MM.1S (cell line): ENCODE data around the gene ATP7A.
"Not testable (repeated sequence)": the region's sequence is repeated elsewhere in the genome, so short reads cannot be mapped to it uniquely, and the experiment has no call there.

Source experiments
- EZH2 ChIP-seq: fragments of 300-600 bp; sonication (generic); optimal IDR thresholded peaks from 2 replicates; pipeline ENCODE3; 2017; ENCODE audit warnings: low read depth, mild to moderate bottlenecking, antibody characterized with exemption, low read length, mixed read lengths
- EZH2phosphoT487 ChIP-seq: fragments of 300-600 bp; sonication (generic); IDR thresholded peaks from 2 replicates; pipeline ENCODE4 v1.6.1; 2018; ENCODE audit warnings: antibody characterized with exemption, low read length
- TF ChIP-seq, protein P1 (sequence below): fragments of 300-600 bp; sonication (generic); IDR thresholded peaks from 2 replicates; pipeline ENCODE4 v1.5.1; 2016; ENCODE audit warnings: antibody characterized with exemption, low read length, mixed read lengths

DNA sequence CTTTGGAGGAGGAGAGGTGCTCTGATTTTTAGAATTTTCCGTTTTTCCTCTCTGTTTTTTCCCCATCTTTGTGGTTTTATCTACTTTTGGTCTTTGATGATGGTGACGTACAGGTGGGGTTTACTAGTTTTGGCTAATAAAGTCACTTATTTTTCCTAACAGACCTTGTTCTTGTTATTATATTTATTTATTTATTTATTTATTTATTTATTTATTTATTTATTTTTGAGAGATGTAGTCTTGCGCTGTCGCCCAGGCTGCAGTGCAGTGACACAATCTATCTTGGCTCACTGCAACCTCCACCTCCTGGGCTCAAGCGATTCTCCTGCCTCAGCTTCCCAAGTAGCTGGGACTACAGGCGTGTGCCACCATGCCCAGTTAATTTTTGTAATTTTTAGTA is 170.9 kb downstream of the ATP7A start:
- TF ChIP-seq EZH2, EZH2phosphoT487: not testable (repeated sequence)
- TF ChIP-seq, protein P1, sequence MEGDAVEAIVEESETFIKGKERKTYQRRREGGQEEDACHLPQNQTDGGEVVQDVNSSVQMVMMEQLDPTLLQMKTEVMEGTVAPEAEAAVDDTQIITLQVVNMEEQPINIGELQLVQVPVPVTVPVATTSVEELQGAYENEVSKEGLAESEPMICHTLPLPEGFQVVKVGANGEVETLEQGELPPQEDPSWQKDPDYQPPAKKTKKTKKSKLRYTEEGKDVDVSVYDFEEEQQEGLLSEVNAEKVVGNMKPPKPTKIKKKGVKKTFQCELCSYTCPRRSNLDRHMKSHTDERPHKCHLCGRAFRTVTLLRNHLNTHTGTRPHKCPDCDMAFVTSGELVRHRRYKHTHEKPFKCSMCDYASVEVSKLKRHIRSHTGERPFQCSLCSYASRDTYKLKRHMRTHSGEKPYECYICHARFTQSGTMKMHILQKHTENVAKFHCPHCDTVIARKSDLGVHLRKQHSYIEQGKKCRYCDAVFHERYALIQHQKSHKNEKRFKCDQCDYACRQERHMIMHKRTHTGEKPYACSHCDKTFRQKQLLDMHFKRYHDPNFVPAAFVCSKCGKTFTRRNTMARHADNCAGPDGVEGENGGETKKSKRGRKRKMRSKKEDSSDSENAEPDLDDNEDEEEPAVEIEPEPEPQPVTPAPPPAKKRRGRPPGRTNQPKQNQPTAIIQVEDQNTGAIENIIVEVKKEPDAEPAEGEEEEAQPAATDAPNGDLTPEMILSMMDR = not testable (repeated sequence)
